Type B pancreatic cell (in vitro differentiated cells): ENCODE results near the gene DSEL. TPM values are rescaled to one million over a fixed set of nuclear protein-coding genes. Genes with fewer than 3 reads are reported as not detected.

Experiments
- DNase-seq: peaks from one replicate; pipeline ENCODE4 v3.0.0; 2021; ENCODE audit warnings: mixed read lengths; ENCODE audit not compliant: unreplicated experiment; ENCODE audit errors: extremely low spot score
- H3K27ac Mint-ChIP-seq: 2 replicates; pipeline ENCODE4 v1.8.0; 2021; ENCODE audit warnings: mild to moderate bottlenecking, mixed read lengths
- H3K27me3 Mint-ChIP-seq: 2 replicates; pipeline ENCODE4 v1.8.0; 2021; ENCODE audit warnings: mixed read lengths
- H3K36me3 Mint-ChIP-seq: 2 replicates; pipeline ENCODE4 v1.8.0; 2021; ENCODE audit warnings: mixed read lengths
- H3K4me1 Mint-ChIP-seq: one replicate; pipeline ENCODE4 v1.8.0; 2021; ENCODE audit warnings: mixed read lengths; ENCODE audit not compliant: unreplicated experiment
- H3K4me3 Mint-ChIP-seq: 2 replicates; pipeline ENCODE4 v1.8.0; 2021; ENCODE audit warnings: mild to moderate bottlenecking, mixed read lengths
- H3K9me3 Mint-ChIP-seq: 2 replicates; pipeline ENCODE4 v1.8.0; 2021; ENCODE audit warnings: mixed read lengths
- CTCF ChIP-seq: fragments of 200-600 bp; sonication (generic); conservative IDR thresholded peaks from 2 replicates; pipeline ENCODE4 v1.5.0; 2021; ENCODE audit warnings: antibody characterized with exemption, mild to moderate bottlenecking
- total RNA-seq: library from RNA; stranded (reverse); gene quantifications from 2 replicates; pipeline ENCODE4 v1.2.1, GENCODE V29; 2021; ENCODE audit warnings: low replicate concordance

Gene DSEL
- total RNA-seq, 1 donor from 2014 or later, result 6.9 TPM

- no peak for TF ChIP-seq CTCF
- H3K27me3 Mint-ChIP-seq, result no peaks in the 10 kb centered on the region
These were observed 24.0 kb upstream of the DSEL start for GRCh38 chr18:67540559-67540958.

GRCh38 chr18:67531929-67532328 is 15.4 kb upstream of the DSEL start:
- no peaks in the 10 kb centered on the region for H3K36me3 Mint-ChIP-seq
- peaks cover 3% of the 10 kb centered on the region for H3K27me3 Mint-ChIP-seq
- H3K27ac Mint-ChIP-seq, result no peak overlapping the region
- no peak for TF ChIP-seq CTCF
- H3K4me1 Mint-ChIP-seq, result no peaks in the 10 kb centered on the region
- no peak overlapping the region for H3K4me3 Mint-ChIP-seq
- no peak for DNase-seq
- H3K9me3 Mint-ChIP-seq, result no peaks in the 10 kb centered on the region

More at GRCh38 chr18:67540559-67540958, 24.0 kb upstream of the DSEL start:
- no peaks in the 10 kb centered on the region for H3K4me1 Mint-ChIP-seq
- no peaks in the 10 kb centered on the region for H3K36me3 Mint-ChIP-seq
- no peak overlapping the region for H3K27ac Mint-ChIP-seq
- no peak overlapping the region for H3K4me3 Mint-ChIP-seq
- no peaks in the 10 kb centered on the region for H3K9me3 Mint-ChIP-seq
- no peak for DNase-seq

- Mint-ChIP-seq H3K4me1 (no peaks in the 10 kb centered on the region), H3K27me3 (no peaks in the 10 kb centered on the region), H3K4me3 (no peak overlapping the region), H3K36me3 (no peaks in the 10 kb centered on the region), H3K27ac (peak overlapping the region; percentile 13), H3K9me3 (no peaks in the 10 kb centered on the region)
- no peak for TF ChIP-seq CTCF
- no peak for DNase-seq
These were observed 9.0 kb upstream of the DSEL start for GRCh38 chr18:67525328-67526099.

GRCh38 chr18:67520351-67520921 is 3.9 kb upstream of the DSEL start:
- no peaks in the 10 kb centered on the region for H3K9me3 Mint-ChIP-seq
- peaks cover 8% of the 10 kb centered on the region for H3K4me1 Mint-ChIP-seq
- H3K27ac Mint-ChIP-seq, result no peak overlapping the region
- H3K36me3 Mint-ChIP-seq, result no peaks in the 10 kb centered on the region
- H3K4me3 Mint-ChIP-seq, result no peak overlapping the region
- DNase-seq, result no peak
- H3K27me3 Mint-ChIP-seq, result peaks cover 25% of the 10 kb centered on the region
- TF ChIP-seq CTCF, result no peak

GRCh38 chr18:67519592-67519991 is 3.1 kb upstream of the DSEL start:
- H3K9me3 Mint-ChIP-seq, result no peaks in the 10 kb centered on the region
- H3K27me3 Mint-ChIP-seq, result peaks cover 29% of the 10 kb centered on the region
- no peak overlapping the region for H3K27ac Mint-ChIP-seq
- H3K36me3 Mint-ChIP-seq, result no peaks in the 10 kb centered on the region
- no peak for DNase-seq
- no peak for TF ChIP-seq CTCF
- no peak overlapping the region for H3K4me3 Mint-ChIP-seq
- H3K4me1 Mint-ChIP-seq, result peaks cover 12% of the 10 kb centered on the region
